Endothelial cell of umbilical vein (primary cell): Measurements from ENCODE around the gene PCDHB2. TPM values are rescaled to one million over a fixed set of nuclear protein-coding genes. Genes with fewer than 3 reads are reported as not detected.

Experiments
- BruUV-seq: library from RNA; stranded (reverse); fragments of 400-500 nt; replicated peaks from 2 replicates; lab custom pipeline; 2021; lab: Mats Ljungman, UMichigan
- CTCF ChIA-PET: fragments of 300-600, 350-600 bp; sonication (Branson Sonifier 250); formaldehyde crosslinking; loops from one replicate; lab custom pipeline; 2021; ENCODE audit warnings: antibody characterized with exemption, inconsistent platforms; lab: Charles Lee
- POLR2A ChIA-PET: fragments of 300-600, 350-600 bp; sonication (Branson Sonifier 250); formaldehyde crosslinking; loops from one replicate; lab custom pipeline; 2021; ENCODE audit warnings: antibody characterized with exemption, inconsistent platforms; lab: Charles Lee
- DNase-seq: peaks from one replicate; pipeline ENCODE4 v3.0.0-alpha.2; 2011; ENCODE audit warnings: low read depth, low spot score
- FAIRE-seq: peaks from 2 replicates; lab custom pipeline; 2011; peaks lifted over from hg19 to GRCh38; lab: Jason Lieb, UNC
- H2AFZ ChIP-seq: 2 replicates; pipeline ENCODE4 v1.6.0; 2012; ENCODE audit warnings: low read depth, low read length, control low read depth, inconsistent platforms
- H3K27ac ChIP-seq: 2 replicates; pipeline ENCODE4 v1.5.1; 2011; ENCODE audit warnings: low read depth, mild to moderate bottlenecking, control low read depth, low read length, moderate library complexity; ENCODE audit not compliant: insufficient read depth
- H3K27me3 ChIP-seq, 2 experiments: 2 replicates each; pipeline versions ENCODE4 v1.6.0 to v1.6.1; 2011; ENCODE audit warnings: low read length in 2 of 2, mixed read lengths in 1 of 2; ENCODE audit not compliant: control insufficient read depth in 2 of 2, insufficient read depth in 2 of 2
- H3K36me3 ChIP-seq, 2 experiments: 2 replicates in 1 of 2; 3 replicates in 1 of 2; pipeline ENCODE4 v1.5.1; 2011; ENCODE audit warnings: low read length in 2 of 2, mild to moderate bottlenecking in 1 of 2, moderate library complexity in 1 of 2; ENCODE audit not compliant: control insufficient read depth in 2 of 2, insufficient read depth in 2 of 2; ENCODE audit errors: extremely low read depth in 1 of 2
- H3K4me1 ChIP-seq: 3 replicates; pipeline ENCODE4 v1.5.1; 2011; ENCODE audit warnings: mild to moderate bottlenecking, low read length; ENCODE audit not compliant: control insufficient read depth, insufficient read depth; ENCODE audit errors: extremely low read depth
- H3K4me2 ChIP-seq: 2 replicates; pipeline ENCODE4 v1.6.1; 2011; ENCODE audit warnings: low read length, control low read depth, mixed read lengths; ENCODE audit not compliant: insufficient read depth
- H3K4me3 ChIP-seq, 3 experiments: fragments of 200-600 bp in 1 of 3; sonication (generic), shearing (Covaris generic) in 1 of 3; replicated peaks in 1 of 3; 2 replicates each; pipeline ENCODE4 v1.5.1; 2011 to 2016; ENCODE audit warnings: control low read depth in 3 of 3, low read length in 3 of 3, mild to moderate bottlenecking in 2 of 3, inconsistent platforms in 1 of 3, low read depth in 1 of 3, moderate library complexity in 1 of 3; ENCODE audit not compliant: insufficient read depth in 1 of 3
- H3K79me2 ChIP-seq: 2 replicates; pipeline ENCODE4 v1.6.0; 2012; ENCODE audit warnings: low read length, inconsistent platforms; ENCODE audit not compliant: control insufficient read depth, insufficient read depth
- H3K9ac ChIP-seq: replicated peaks from 2 replicates; pipeline ENCODE3; 2011; ENCODE audit warnings: low read length, control low read depth; ENCODE audit not compliant: insufficient read depth; ENCODE audit errors: extremely low read depth
- H3K9me1 ChIP-seq: replicated peaks from 3 replicates; pipeline ENCODE4 v1.6.0; 2011; ENCODE audit warnings: mild to moderate bottlenecking, low read length; ENCODE audit not compliant: control insufficient read depth, insufficient read depth; ENCODE audit errors: extremely low read depth
- H3K9me3 ChIP-seq: replicated peaks from 2 replicates; pipeline ENCODE4 v1.5.1; 2012; ENCODE audit warnings: low read length, inconsistent platforms; ENCODE audit not compliant: control insufficient read depth, insufficient read depth
- H4K20me1 ChIP-seq: replicated peaks from 2 replicates; pipeline ENCODE3; 2011; ENCODE audit warnings: mild to moderate bottlenecking, low read length; ENCODE audit not compliant: control insufficient read depth, insufficient read depth; ENCODE audit errors: extremely low read depth
- EZH2 ChIP-seq: IDR thresholded peaks from 2 replicates; pipeline ENCODE4 v1.6.1; 2012; ENCODE audit warnings: borderline replicate concordance, low read depth, mild to moderate bottlenecking, moderate library complexity, low read length, inconsistent platforms; ENCODE audit not compliant: severe bottlenecking
- FOS ChIP-seq: IDR thresholded peaks from 2 replicates; pipeline ENCODE4 v1.6.1; 2011; ENCODE audit warnings: mild to moderate bottlenecking, low read length, moderate library complexity, borderline replicate concordance; ENCODE audit not compliant: insufficient read depth
- GATA2 ChIP-seq: IDR thresholded peaks from 2 replicates; pipeline ENCODE4 v1.7.0; 2011; ENCODE audit warnings: low read depth, mild to moderate bottlenecking, moderate library complexity, mixed read lengths, low read length; ENCODE audit not compliant: insufficient read length, insufficient read depth
- JUN ChIP-seq: IDR thresholded peaks from 2 replicates; pipeline ENCODE4 v1.6.1; 2011; ENCODE audit warnings: borderline replicate concordance, low read depth; ENCODE audit not compliant: insufficient read length, insufficient read depth
- MYC ChIP-seq: IDR thresholded peaks from one replicate; pipeline ENCODE4 v1.6.1; 2011; ENCODE audit warnings: mild to moderate bottlenecking, low read depth, low read length
- POLR2A ChIP-seq: IDR thresholded peaks from 2 replicates; pipeline ENCODE4 v1.6.1; 2012; ENCODE audit warnings: low read depth, mild to moderate bottlenecking, control low read depth, low read length
- POLR2AphosphoS5 ChIP-seq: IDR thresholded peaks from 2 replicates; pipeline ENCODE4 v1.6.1; 2012; ENCODE audit warnings: low read depth, mild to moderate bottlenecking, control low read depth, low read length, moderate library complexity; ENCODE audit not compliant: insufficient read depth
- dilution Hi-C: fragments of 300-500 bp; cut with MboI; formaldehyde crosslinking; loops from one replicate; pipeline ENCODE4 v1.15.0; 2019; ENCODE audit warnings: low sequenced_read_pairs; ENCODE audit not compliant: extremely low pct_ligation_motif_present
- intact Hi-C: fragments of 100-400 bp; cut with micrococcal nuclease; formaldehyde crosslinking; loops from one replicate; pipeline ENCODE4 v1.10.0; 2022
- polyA plus RNA-seq, 4 experiments: library from polyadenylated mRNA; depleted of rRNA in 3 of 4; stranded (reverse) in 3 of 4; unstranded in 1 of 4; fragments of >200 nt; gene quantifications; 2 replicates each; pipeline versions ENCODE4 v1.2.1 to v1.2.3, GENCODE V29; 2011 to 2012; ENCODE audit warnings: missing spikeins in 1 of 4
- total RNA-seq: library from RNA; stranded (reverse); gene quantifications from 2 replicates; pipeline ENCODE4 v1.2.3, GENCODE V29; 2021
- TF ChIP-seq, protein P1 (sequence below), 2 donors: IDR thresholded peaks; 1 replicate in 1 of 2; 2 replicates in 1 of 2; pipeline ENCODE4 v1.5.1; 2011; ENCODE audit warnings: low read length in 2 of 2, mild to moderate bottlenecking in 2 of 2, moderate library complexity in 2 of 2, control low read depth in 1 of 2, inconsistent platforms in 1 of 2, low read depth in 1 of 2; ENCODE audit not compliant: insufficient read depth in 1 of 2; ENCODE audit errors: extremely low read depth in 1 of 2
- TF ChIP-seq, protein P2 (sequence below): IDR thresholded peaks from 2 replicates; pipeline ENCODE4 v1.6.1; 2011; ENCODE audit not compliant: insufficient read depth, insufficient read length

Gene PCDHB2
- total and polyA plus RNA-seq, 2 donors (not counting 3 experiments of a cell fraction or from before 2014, with no cell fraction given) = 0.40 to 0.58 TPM

DNA sequence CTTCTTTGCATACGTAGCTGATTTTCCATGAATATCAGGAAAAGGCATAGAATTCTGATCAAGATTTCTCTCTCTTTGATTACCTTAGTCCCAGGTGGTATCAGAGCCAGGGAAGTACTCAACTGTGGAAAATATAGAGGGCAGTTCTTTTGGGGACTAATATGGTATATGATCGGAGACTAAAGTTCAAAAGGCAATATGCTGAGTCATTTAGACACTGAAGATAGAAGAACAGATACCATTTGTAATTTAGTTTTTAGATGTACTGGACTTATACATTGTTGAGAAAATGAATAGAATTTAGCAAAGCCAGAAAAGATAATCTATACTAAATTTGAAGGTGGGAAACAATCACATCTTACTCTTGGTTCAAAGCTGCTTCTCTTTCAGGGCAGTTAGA lies 10.9 kb downstream of the PCDHB2 start:
- H3K9ac ChIP-seq = no peak overlapping the region
- FAIRE-seq (no peak), DNase-seq (no peak)
- no peak overlapping the region for H2AFZ ChIP-seq
- no peak overlapping the region for H3K4me2 ChIP-seq
- no peaks in the 10 kb centered on the region for H3K79me2 ChIP-seq
- H3K9me3 ChIP-seq = no peaks in the 10 kb centered on the region
- H3K9me1 ChIP-seq = no peaks in the 10 kb centered on the region
- intact Hi-C loops = no loop called here
- H3K4me1 ChIP-seq = no peaks in the 10 kb centered on the region
- TF ChIP-seq JUN (no peak), POLR2AphosphoS5 (no peak), FOS (no peak)
- TF ChIP-seq, protein P1, sequence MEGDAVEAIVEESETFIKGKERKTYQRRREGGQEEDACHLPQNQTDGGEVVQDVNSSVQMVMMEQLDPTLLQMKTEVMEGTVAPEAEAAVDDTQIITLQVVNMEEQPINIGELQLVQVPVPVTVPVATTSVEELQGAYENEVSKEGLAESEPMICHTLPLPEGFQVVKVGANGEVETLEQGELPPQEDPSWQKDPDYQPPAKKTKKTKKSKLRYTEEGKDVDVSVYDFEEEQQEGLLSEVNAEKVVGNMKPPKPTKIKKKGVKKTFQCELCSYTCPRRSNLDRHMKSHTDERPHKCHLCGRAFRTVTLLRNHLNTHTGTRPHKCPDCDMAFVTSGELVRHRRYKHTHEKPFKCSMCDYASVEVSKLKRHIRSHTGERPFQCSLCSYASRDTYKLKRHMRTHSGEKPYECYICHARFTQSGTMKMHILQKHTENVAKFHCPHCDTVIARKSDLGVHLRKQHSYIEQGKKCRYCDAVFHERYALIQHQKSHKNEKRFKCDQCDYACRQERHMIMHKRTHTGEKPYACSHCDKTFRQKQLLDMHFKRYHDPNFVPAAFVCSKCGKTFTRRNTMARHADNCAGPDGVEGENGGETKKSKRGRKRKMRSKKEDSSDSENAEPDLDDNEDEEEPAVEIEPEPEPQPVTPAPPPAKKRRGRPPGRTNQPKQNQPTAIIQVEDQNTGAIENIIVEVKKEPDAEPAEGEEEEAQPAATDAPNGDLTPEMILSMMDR (IDR thresholded peaks at IDR 0.05; ENCODE audit: extremely low read depth in 1 of 2, insufficient read depth in 1 of 2, low read depth in 1 of 2, low read length in 2 of 2) = no peak
- TF ChIP-seq, protein P2, sequence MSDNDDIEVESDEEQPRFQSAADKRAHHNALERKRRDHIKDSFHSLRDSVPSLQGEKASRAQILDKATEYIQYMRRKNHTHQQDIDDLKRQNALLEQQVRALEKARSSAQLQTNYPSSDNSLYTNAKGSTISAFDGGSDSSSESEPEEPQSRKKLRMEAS = no peak
- ChIA-PET CTCF (no interaction called here), POLR2A (no interaction called here)
- no TSS peak for BruUV-seq
- no peaks in the 10 kb centered on the region for H3K36me3 ChIP-seq
- no peak overlapping the region for H3K27ac ChIP-seq
- no peaks in the 10 kb centered on the region for H3K27me3 ChIP-seq
- no peaks in the 10 kb centered on the region for H4K20me1 ChIP-seq
- dilution Hi-C loops = no loop called here
- H3K4me3 ChIP-seq = no peak overlapping the region

DNA sequence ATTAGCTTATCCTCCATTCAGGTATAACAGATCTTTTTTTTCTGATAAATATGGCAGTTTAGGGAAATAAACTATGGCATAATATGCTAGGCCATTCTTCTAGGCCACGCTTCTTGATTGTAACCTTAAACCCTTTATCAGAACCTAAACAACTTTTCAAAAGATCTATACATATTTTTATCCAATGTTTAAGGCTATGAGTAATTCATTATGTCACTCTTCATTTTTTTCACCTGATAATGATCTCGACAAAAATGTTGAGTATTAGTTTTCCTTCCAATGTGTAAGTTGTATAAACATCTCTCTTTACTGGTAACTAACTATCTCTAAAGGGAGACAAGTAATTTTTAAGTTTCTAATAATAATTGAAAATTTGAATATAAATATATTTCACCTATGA lies 24.8 kb downstream of the PCDHB2 start:
- intact Hi-C loops = no loop called here
- Histone ChIP-seq H3K27me3 (no peaks in the 10 kb centered on the region), H2AFZ (no peak overlapping the region), H3K27ac (no peak overlapping the region), H3K9me1 (no peaks in the 10 kb centered on the region), H3K4me2 (no peak overlapping the region), H3K9ac (no peak overlapping the region), H4K20me1 (no peaks in the 10 kb centered on the region), H3K36me3 (no peaks in the 10 kb centered on the region), H3K9me3 (no peaks in the 10 kb centered on the region), H3K4me1 (no peaks in the 10 kb centered on the region), H3K4me3 (no peak overlapping the region), H3K79me2 (no peaks in the 10 kb centered on the region)
- DNase-seq (no peak), FAIRE-seq (no peak)
- no TSS peak for BruUV-seq
- ChIA-PET POLR2A (no interaction called here), CTCF (no interaction called here)
- no peak for TF ChIP-seq EZH2
- TF ChIP-seq MYC = no peak
- no peak for TF ChIP-seq POLR2A
- TF ChIP-seq POLR2AphosphoS5 = no peak
- no peak for TF ChIP-seq JUN
- no peak for TF ChIP-seq FOS
- TF ChIP-seq, protein P1 (IDR thresholded peaks at IDR 0.05; ENCODE audit: extremely low read depth in 1 of 2, insufficient read depth in 1 of 2, low read depth in 1 of 2, low read length in 2 of 2) = no peak
- TF ChIP-seq, protein P2 = no peak
- no peak for TF ChIP-seq GATA2
- dilution Hi-C loops = no loop called here
